Neural cell (in vitro differentiated cells): ENCODE measurements around the gene CASP2. TPM values are rescaled to one million over a fixed set of nuclear protein-coding genes. Genes with fewer than 3 reads are reported as not detected.

Experiments
- H2AFZ ChIP-seq: fragments of 200-600, 300-800 bp; sonication (generic), shearing (Covaris generic); 2 replicates; pipeline ENCODE4 v1.6.0; 2014; ENCODE audit warnings: low read depth, mild to moderate bottlenecking, antibody characterized with exemption, low read length, moderate library complexity
- H3F3A ChIP-seq: fragments of 200-600 bp; shearing (Covaris generic); 2 replicates; pipeline ENCODE4 v1.6.1; 2016; ENCODE audit warnings: mild to moderate bottlenecking, moderate library complexity, mixed read lengths, antibody characterized with exemption, low read length; ENCODE audit not compliant: insufficient read depth, poor library complexity, severe bottlenecking
- H3K27ac ChIP-seq: fragments of 200-600, 300-800 bp; sonication (generic), shearing (Covaris generic); 2 replicates; pipeline ENCODE4 v1.5.1; 2014; ENCODE audit warnings: mild to moderate bottlenecking, low read length, moderate library complexity
- H3K27me3 ChIP-seq: fragments of 300-800, 200-600 bp; sonication (generic), shearing (Covaris generic); 2 replicates; pipeline ENCODE4 v1.6.0; 2014; ENCODE audit warnings: mild to moderate bottlenecking, low read depth, low read length, moderate library complexity; ENCODE audit not compliant: insufficient read depth
- H3K36me3 ChIP-seq: fragments of 300-800, 200-600 bp; sonication (generic), shearing (Covaris generic); 2 replicates; pipeline ENCODE4 v1.5.1; 2014; ENCODE audit warnings: mild to moderate bottlenecking, antibody characterized with exemption, low read length, moderate library complexity; ENCODE audit not compliant: insufficient read depth
- H3K4me2 ChIP-seq: fragments of 300-800, 200-600 bp; sonication (generic), shearing (Covaris generic); 2 replicates; pipeline ENCODE4 v1.6.0; 2014; ENCODE audit warnings: mild to moderate bottlenecking, low read length
- H3K4me3 ChIP-seq: fragments of 300-800, 200-600 bp; sonication (generic), shearing (Covaris generic); 2 replicates; pipeline ENCODE4 v1.5.1; 2014; ENCODE audit warnings: mild to moderate bottlenecking, low read length, moderate library complexity
- H3K79me2 ChIP-seq: fragments of 200-600 bp; shearing (Covaris generic); replicated peaks from 2 replicates; pipeline ENCODE4 v1.6.0; 2014; ENCODE audit warnings: mild to moderate bottlenecking, low read length, moderate library complexity; ENCODE audit not compliant: insufficient read depth
- H3K9ac ChIP-seq: fragments of 300-800, 200-600 bp; sonication (generic), shearing (Covaris generic); 2 replicates; pipeline ENCODE4 v1.6.1; 2016; ENCODE audit warnings: mild to moderate bottlenecking, low read length, mixed read lengths
- H3K9me2 ChIP-seq: fragments of 200-600 bp; shearing (Covaris generic); 2 replicates; pipeline ENCODE4 v1.6.1; 2016; ENCODE audit warnings: mild to moderate bottlenecking, low read length, mixed read lengths; ENCODE audit not compliant: insufficient read depth
- H3K9me3 ChIP-seq: fragments of 200-600, 300-800 bp; sonication (generic), shearing (Covaris generic); 2 replicates; pipeline ENCODE4 v1.6.1; 2016; ENCODE audit warnings: mild to moderate bottlenecking, mixed run types, low read length, moderate library complexity, mixed read lengths
- H4K20me1 ChIP-seq: fragments of 200-600 bp; shearing (Covaris generic); 2 replicates; pipeline ENCODE4 v1.6.1; 2016; ENCODE audit warnings: mild to moderate bottlenecking, mixed run types; ENCODE audit not compliant: insufficient read depth
- CTCF ChIP-seq: fragments of 450-650 bp; IDR thresholded peaks from 2 replicates; pipeline ENCODE4 v1.5.1; 2014; ENCODE audit warnings: antibody characterized with exemption, mild to moderate bottlenecking, moderate library complexity; ENCODE audit not compliant: poor library complexity, severe bottlenecking
- EP300 ChIP-seq: fragments of 450-650 bp; conservative IDR thresholded peaks from 2 replicates; pipeline ENCODE4 v1.6.1; 2014; ENCODE audit warnings: antibody characterized with exemption, mild to moderate bottlenecking, moderate library complexity; ENCODE audit not compliant: poor library complexity, severe bottlenecking
- EZH2 ChIP-seq: fragments of 200-600, 300-800 bp; shearing (Covaris generic), sonication (generic); IDR thresholded peaks from 2 replicates; pipeline ENCODE4 v1.6.1; 2014; ENCODE audit warnings: antibody characterized with exemption, low read length, borderline replicate concordance, mild to moderate bottlenecking; ENCODE audit not compliant: insufficient read depth, poor library complexity, severe bottlenecking
- MXI1 ChIP-seq: fragments of 450-650 bp; conservative IDR thresholded peaks from 2 replicates; pipeline ENCODE4 v1.6.1; 2014; ENCODE audit warnings: antibody characterized with exemption, mild to moderate bottlenecking; ENCODE audit not compliant: poor library complexity, severe bottlenecking
- POLR2AphosphoS5 ChIP-seq: IDR thresholded peaks from 2 replicates; pipeline ENCODE4 v1.6.1; 2012
- RAD21 ChIP-seq: fragments of 450-650 bp; conservative IDR thresholded peaks from 2 replicates; pipeline ENCODE4 v1.6.1; 2014; ENCODE audit warnings: antibody characterized with exemption, mild to moderate bottlenecking, moderate library complexity
- REST ChIP-seq: IDR thresholded peaks from 2 replicates; pipeline ENCODE4 v1.6.1; 2012; ENCODE audit warnings: borderline replicate concordance
- TAF1 ChIP-seq: IDR thresholded peaks from 2 replicates; pipeline ENCODE4 v1.6.1; 2012; ENCODE audit warnings: low read depth
- polyA plus RNA-seq: library from polyadenylated mRNA; depleted of rRNA; stranded (reverse); fragments of >200 nt; gene quantifications from 2 replicates; pipeline ENCODE4 v1.2.3, GENCODE V29; 2014

The CASP2 gene
- polyA plus RNA-seq, 1 donor from 2014 or later = 9.0 TPM

GRCh38 chr7:143303733-143304132 lies 15.6 kb downstream of the CASP2 start:
- H4K20me1 ChIP-seq = no peaks in the 10 kb centered on the region
- no peak overlapping the region for H2AFZ ChIP-seq
- no peaks in the 10 kb centered on the region for H3K27me3 ChIP-seq
- no peaks in the 10 kb centered on the region for H3K79me2 ChIP-seq
- H3K4me3 ChIP-seq = no peak overlapping the region
- no peaks in the 10 kb centered on the region for H3F3A ChIP-seq
- H3K9me2 ChIP-seq = no peaks in the 10 kb centered on the region
- H3K9me3 ChIP-seq = no peaks in the 10 kb centered on the region
- H3K27ac ChIP-seq = no peak overlapping the region
- H3K9ac ChIP-seq = no peak overlapping the region
- no peak overlapping the region for H3K4me2 ChIP-seq
- H3K36me3 ChIP-seq = peaks cover 42% of the 10 kb centered on the region
- TF ChIP-seq POLR2AphosphoS5 (no peak), TAF1 (no peak), EP300 (no peak)

- Histone ChIP-seq H3F3A (no peaks in the 10 kb centered on the region), H2AFZ (no peak overlapping the region), H3K79me2 (no peaks in the 10 kb centered on the region), H3K27me3 (no peaks in the 10 kb centered on the region), H3K9ac (no peak overlapping the region), H3K9me3 (no peaks in the 10 kb centered on the region), H3K9me2 (no peaks in the 10 kb centered on the region), H3K4me2 (no peak overlapping the region), H3K27ac (no peak overlapping the region), H4K20me1 (no peaks in the 10 kb centered on the region), H3K36me3 (peaks cover 37% of the 10 kb centered on the region), H3K4me3 (no peak overlapping the region)
- TF ChIP-seq MXI1 (no peak), TAF1 (no peak), REST (no peak), EZH2 (no peak)
Measured at GRCh38 chr7:143304938-143305337, 16.8 kb downstream of the CASP2 start.

GRCh38 chr7:143305423-143306070 lies 17.4 kb downstream of the CASP2 start:
- Histone ChIP-seq H3K9ac (no peak overlapping the region), H2AFZ (no peak overlapping the region), H3K27ac (no peak overlapping the region), H3K9me2 (no peaks in the 10 kb centered on the region), H3K27me3 (no peaks in the 10 kb centered on the region), H3K4me2 (no peak overlapping the region), H3F3A (no peaks in the 10 kb centered on the region), H3K4me3 (no peak overlapping the region), H3K36me3 (peaks cover 35% of the 10 kb centered on the region), H3K79me2 (no peaks in the 10 kb centered on the region), H4K20me1 (no peaks in the 10 kb centered on the region), H3K9me3 (no peaks in the 10 kb centered on the region)
- peak; percentile 24 for TF ChIP-seq RAD21
- TF ChIP-seq EP300 = no peak
- peak; percentile 47 for TF ChIP-seq CTCF
